Measurements from ENCODE around the gene RAMACL. TPM values are rescaled to one million over a fixed set of nuclear protein-coding genes. Genes with fewer than 3 reads are reported as not detected.

RAMACL gene
- total RNA-seq, 1 experiment from 2014 or later, result 0.28 TPM

DNA sequence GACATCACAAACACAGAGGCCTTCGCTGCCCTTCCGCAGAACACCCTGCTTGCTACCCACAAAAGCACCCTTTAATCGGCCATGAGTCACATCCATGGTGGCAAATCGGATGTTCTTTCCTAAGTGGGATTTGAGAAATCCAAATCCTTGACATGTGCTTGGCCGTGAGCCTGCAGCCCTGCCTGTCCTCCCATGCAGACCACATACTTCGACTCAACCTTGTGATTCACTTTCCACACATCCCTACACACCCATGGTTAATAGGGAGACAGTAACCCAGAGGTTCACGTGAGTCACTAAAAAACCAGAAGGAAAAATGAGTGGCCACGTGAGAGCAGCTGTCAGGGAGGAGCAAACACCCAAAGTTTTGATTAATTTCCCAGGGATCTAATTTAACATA is 19.4 kb downstream of the RAMACL start:
- TF ChIP-seq, protein P1, sequence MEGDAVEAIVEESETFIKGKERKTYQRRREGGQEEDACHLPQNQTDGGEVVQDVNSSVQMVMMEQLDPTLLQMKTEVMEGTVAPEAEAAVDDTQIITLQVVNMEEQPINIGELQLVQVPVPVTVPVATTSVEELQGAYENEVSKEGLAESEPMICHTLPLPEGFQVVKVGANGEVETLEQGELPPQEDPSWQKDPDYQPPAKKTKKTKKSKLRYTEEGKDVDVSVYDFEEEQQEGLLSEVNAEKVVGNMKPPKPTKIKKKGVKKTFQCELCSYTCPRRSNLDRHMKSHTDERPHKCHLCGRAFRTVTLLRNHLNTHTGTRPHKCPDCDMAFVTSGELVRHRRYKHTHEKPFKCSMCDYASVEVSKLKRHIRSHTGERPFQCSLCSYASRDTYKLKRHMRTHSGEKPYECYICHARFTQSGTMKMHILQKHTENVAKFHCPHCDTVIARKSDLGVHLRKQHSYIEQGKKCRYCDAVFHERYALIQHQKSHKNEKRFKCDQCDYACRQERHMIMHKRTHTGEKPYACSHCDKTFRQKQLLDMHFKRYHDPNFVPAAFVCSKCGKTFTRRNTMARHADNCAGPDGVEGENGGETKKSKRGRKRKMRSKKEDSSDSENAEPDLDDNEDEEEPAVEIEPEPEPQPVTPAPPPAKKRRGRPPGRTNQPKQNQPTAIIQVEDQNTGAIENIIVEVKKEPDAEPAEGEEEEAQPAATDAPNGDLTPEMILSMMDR (conservative IDR thresholded peaks at IDR 0.05), result no peak
- Histone ChIP-seq H2BK120ac (ENCODE audit: low read depth, low read length, poor library complexity, severe bottlenecking) (no peak overlapping the region), H3K9ac (ENCODE audit: extremely low read depth, insufficient read length, low read length) (no peak overlapping the region)

More for the DNA sequence above, 19.4 kb downstream of the RAMACL start:
- Histone ChIP-seq H4K20me1 (ENCODE audit: control insufficient read depth, insufficient read depth, insufficient read length) (no peaks in the 10 kb centered on the region), H2BK20ac (ENCODE audit: low read depth, low read length, poor library complexity, severe bottlenecking) (no peak overlapping the region), H2BK5ac (ENCODE audit: insufficient read length, low read length) (no peak overlapping the region), H3K4me1 (ENCODE audit: insufficient read depth, low read length) (0 out of 2 replicates have a peak, but pooled peaks cover 2% of the 10 kb centered on the region), H3K23ac (ENCODE audit: insufficient read length, low read depth, low read length) (no peak overlapping the region), H3K56ac (ENCODE audit: insufficient read length, low read depth, low read length) (no peak overlapping the region), H3K14ac (ENCODE audit: insufficient read depth, low read length) (no peak overlapping the region; the same call in 1 of the 2 replicates), H4K5ac (ENCODE audit: insufficient read length, low read depth, low read length) (no peak overlapping the region), H3K79me2 (ENCODE audit: insufficient read depth, low read length) (no peaks in the 10 kb centered on the region; the same call in 1 of the 2 replicates), H2AFZ (ENCODE audit: low read length) (no peak overlapping the region), H3K27ac (ENCODE audit: insufficient read length, low read depth, low read length) (no peak overlapping the region), H2BK15ac (ENCODE audit: low read depth, low read length) (no peak overlapping the region), H4K91ac (ENCODE audit: insufficient read length, low read depth, low read length) (no peak overlapping the region), H3K27me3 (ENCODE audit: insufficient read depth, low read length) (no peaks in the 10 kb centered on the region), H3K4ac (ENCODE audit: low read depth, low read length) (no peak overlapping the region), H3K9me3 (ENCODE audit: control insufficient read depth, low read depth, low read length) (no peaks in the 10 kb centered on the region), H4K8ac (replicated peaks; ENCODE audit: insufficient read length, low read depth, low read length) (no peak overlapping the region), H3K79me1 (ENCODE audit: insufficient read depth, low read depth, low read length, poor library complexity, severe bottlenecking) (no peaks in the 10 kb centered on the region), H3K18ac (ENCODE audit: insufficient read length, low read depth, low read length) (no peak overlapping the region), H2BK12ac (ENCODE audit: insufficient read length, low read depth, low read length) (no peak overlapping the region), H3T11ph (ENCODE audit: low read length) (no peak overlapping the region), H2AK5ac (ENCODE audit: insufficient read length, low read length) (no peak overlapping the region), H3K4me2 (ENCODE audit: insufficient read depth, insufficient read length, low read length) (no peak overlapping the region), H3K23me2 (ENCODE audit: insufficient read length, low read depth, low read length, poor library complexity, severe bottlenecking) (no peaks in the 10 kb centered on the region)
- WGBS (ENCODE audit: extremely low coverage, insufficient read length, low lambda C conversion rate), result no CpG with 5 or more reads among the region's 8 CpGs
- peaks cover 16 to 22% of the 10 kb centered on the region in 2 experiments for H3K4me1 Mint-ChIP-seq
- no peaks in the 10 kb centered on the region for H3K27me3 Mint-ChIP-seq (ENCODE audit: low read depth)
- H3K4me3 Mint-ChIP-seq, result no peak overlapping the region
- H3K36me3 Mint-ChIP-seq (ENCODE audit: insufficient read depth in 1 of 3, low read depth in 3 of 3), result no peaks in the 10 kb centered on the region; a peak in 1 of 7 replicates
- no peak for DNase-seq
- no peaks in the 10 kb centered on the region for H3K9me3 Mint-ChIP-seq
- no peak overlapping the region for H3K27ac Mint-ChIP-seq

Data from H9 (cell line).